ENCODE measurements around the gene PHAX.
"Not testable (repeated sequence)": the region's sequence is repeated elsewhere in the genome, so short reads cannot be mapped to it uniquely, and the experiment has no call there.

The PHAX gene

GRCh38 chr5:126641387-126641786 is 40.6 kb downstream of the PHAX start:
- no peak for TF ChIP-seq CTCF (conservative IDR thresholded peaks at IDR 0.05; ENCODE audit: low read depth, low read length)
- no peak overlapping the region for H3K4me3 ChIP-seq (ENCODE audit: low read length)

GRCh38 chr5:126645132-126645531 is 44.4 kb downstream of the PHAX start:
- DNase-seq (ENCODE audit: low read depth) = no peak
- no peak for TF ChIP-seq CTCF (conservative IDR thresholded peaks at IDR 0.05; ENCODE audit: low read depth, low read length)
- no peak overlapping the region for H3K4me3 ChIP-seq (ENCODE audit: low read length)

More at GRCh38 chr5:126641387-126641786, 40.6 kb downstream of the PHAX start:
- no peak for DNase-seq (ENCODE audit: low read depth)

GRCh38 chr5:126647071-126647470 is 46.3 kb downstream of the PHAX start:
- no peak for TF ChIP-seq CTCF (conservative IDR thresholded peaks at IDR 0.05; ENCODE audit: low read depth, low read length)
- no peak overlapping the region for H3K4me3 ChIP-seq (ENCODE audit: low read length)
- no peak for DNase-seq (ENCODE audit: low read depth)

GRCh38 chr5:126648471-126648870 is 47.7 kb downstream of the PHAX start:
- DNase-seq (ENCODE audit: low read depth) = no peak
- H3K4me3 ChIP-seq (ENCODE audit: low read length) = no peak overlapping the region
- no peak for TF ChIP-seq CTCF (conservative IDR thresholded peaks at IDR 0.05; ENCODE audit: low read depth, low read length)

- not testable (repeated sequence) for DNase-seq (ENCODE audit: low read depth)
Observed at GRCh38 chr5:126649057-126649456, 48.3 kb downstream of the PHAX start.

GRCh38 chr5:126649709-126650108 is 49.0 kb downstream of the PHAX start:
- not testable (repeated sequence) for H3K4me3 ChIP-seq (ENCODE audit: low read length); DNase-seq (ENCODE audit: low read depth)

More at GRCh38 chr5:126649057-126649456, 48.3 kb downstream of the PHAX start:
- H3K4me3 ChIP-seq (ENCODE audit: low read length) = not testable (repeated sequence)

- TF ChIP-seq CTCF (conservative IDR thresholded peaks at IDR 0.05; ENCODE audit: low read depth, low read length) = no peak
- DNase-seq (ENCODE audit: low read depth) = no peak
- H3K4me3 ChIP-seq (ENCODE audit: low read length) = no peak overlapping the region
Observed at GRCh38 chr5:126650463-126650862, 49.7 kb downstream of the PHAX start.

GRCh38 chr5:126651013-126651577 is 50.3 kb downstream of the PHAX start:
- DNase-seq (ENCODE audit: low read depth) = no peak
- no peak for TF ChIP-seq CTCF (conservative IDR thresholded peaks at IDR 0.05; ENCODE audit: low read depth, low read length)
- H3K4me3 ChIP-seq (ENCODE audit: low read length) = no peak overlapping the region
